Measurements from ENCODE around the gene CERS6. TPM values are rescaled to one million over a fixed set of nuclear protein-coding genes. Genes with fewer than 3 reads are reported as not detected.

The CERS6 gene
- total and polyA plus RNA-seq, 2 experiments from 2014 or later, result 7.4 to 35.0 TPM

- Histone ChIP-seq H3K4me2 (peak overlapping the region; percentile 64), H2AFZ (no peak overlapping the region), H3K36me3 (ENCODE audit: insufficient read depth) (no peaks in the 10 kb centered on the region), H3F3A (replicated peaks; ENCODE audit: low read depth) (no peaks in the 10 kb centered on the region), H3K4me3 (no peak overlapping the region), H3K27me3 (ENCODE audit: insufficient read depth) (no peaks in the 10 kb centered on the region), H3K9me2 (ENCODE audit: insufficient read depth) (peaks cover 8% of the 10 kb centered on the region; the same call in 1 of the 2 replicates), H4K20me1 (replicated peaks; ENCODE audit: insufficient read depth) (no peaks in the 10 kb centered on the region), H3K79me2 (replicated peaks; ENCODE audit: insufficient read depth) (no peaks in the 10 kb centered on the region), H3K4me1 (ENCODE audit: insufficient read depth) (peaks cover 43% of the 10 kb centered on the region), H3K27ac (ENCODE audit: low read depth) (no peak overlapping the region)
- H3K9me3 Mint-ChIP-seq, result peaks cover 5% of the 10 kb centered on the region; the same call in 2 of the 3 replicates
- peaks cover 14% of the 10 kb centered on the region; the same call in 2 of the 3 replicates for H3K36me3 Mint-ChIP-seq (ENCODE audit: low read depth)
- DNase-seq (ENCODE audit: low spot score) (no peak), ATAC-seq (no peak)
- H3K4me1 Mint-ChIP-seq, result peaks cover 34% of the 10 kb centered on the region
- TF ChIP-seq EZH2phosphoT487 (IDR thresholded peaks at IDR 0.05; ENCODE audit: unreplicated experiment) (no peak), ZNF114 (CRISPR knock-in tag; IDR thresholded peaks at IDR 0.05) (no peak), CTCF (conservative IDR thresholded peaks at IDR 0.05; ENCODE audit: low read depth in 2 of 2) (no peak)
- no peak overlapping the region for H3K27ac Mint-ChIP-seq
- peaks cover 2% of the 10 kb centered on the region for H3K27me3 Mint-ChIP-seq (ENCODE audit: insufficient read depth, low read depth, poor library complexity)
- no peak overlapping the region for H3K4me3 Mint-ChIP-seq
Observed at GRCh38 chr2:168780669-168781071, 324.6 kb downstream of the CERS6 start.

- no peaks in the 10 kb centered on the region for H4K20me1 ChIP-seq (replicated peaks; ENCODE audit: insufficient read depth)
- no peaks in the 10 kb centered on the region for H3K36me3 ChIP-seq (ENCODE audit: insufficient read depth)
- DNase-seq (ENCODE audit: low spot score) (no peak), ATAC-seq (peak; percentile 38; the same call in 2 of the 3 replicates)
- Mint-ChIP-seq H3K9me3 (no peaks in the 10 kb centered on the region; the same call in 2 of the 3 replicates), H3K27me3 (ENCODE audit: insufficient read depth, low read depth, poor library complexity) (peaks cover 2% of the 10 kb centered on the region), H3K27ac (peak overlapping the region; percentile 41; the same call in 1 of the 2 replicates), H3K4me3 (no peak overlapping the region; the same call in 2 of the 3 replicates), H3K36me3 (ENCODE audit: low read depth) (peaks cover 8% of the 10 kb centered on the region; the same call in 1 of the 3 replicates), H3K4me1 (peaks cover 34% of the 10 kb centered on the region)
- TF ChIP-seq ZNF462 (CRISPR knock-in tag; IDR thresholded peaks at IDR 0.05) (peak; percentile 33; the same call in 1 of the 2 replicates), NANOG (IDR thresholded peaks at IDR 0.05; ENCODE audit: borderline replicate concordance) (no peak)
- H3K27me3 ChIP-seq (ENCODE audit: insufficient read depth), result no peaks in the 10 kb centered on the region
- H3K4me1 ChIP-seq (ENCODE audit: insufficient read depth), result peaks cover 43% of the 10 kb centered on the region
- peaks cover 8% of the 10 kb centered on the region for H3K9me2 ChIP-seq (ENCODE audit: insufficient read depth)
- no peak overlapping the region for H3K4me3 ChIP-seq
- no peaks in the 10 kb centered on the region for H3K79me2 ChIP-seq (replicated peaks; ENCODE audit: insufficient read depth)
- no peak overlapping the region for H3K27ac ChIP-seq (ENCODE audit: low read depth)
- H3F3A ChIP-seq (replicated peaks; ENCODE audit: low read depth), result no peaks in the 10 kb centered on the region
- H2AFZ ChIP-seq, result no peak overlapping the region
- peak overlapping the region; percentile 64 for H3K4me2 ChIP-seq
Observed at GRCh38 chr2:168781191-168781817, 325.2 kb downstream of the CERS6 start.
